ENCODE measurements around the gene KIAA0232. TPM values are rescaled to one million over a fixed set of nuclear protein-coding genes. Genes with fewer than 3 reads are reported as not detected.

Gene KIAA0232
- total and polyA plus RNA-seq, 2 of the 8 experiments (the other 6 are each of a cell fraction or from before 2014, with no cell fraction given): 5.6 to 23.3 TPM

DNA sequence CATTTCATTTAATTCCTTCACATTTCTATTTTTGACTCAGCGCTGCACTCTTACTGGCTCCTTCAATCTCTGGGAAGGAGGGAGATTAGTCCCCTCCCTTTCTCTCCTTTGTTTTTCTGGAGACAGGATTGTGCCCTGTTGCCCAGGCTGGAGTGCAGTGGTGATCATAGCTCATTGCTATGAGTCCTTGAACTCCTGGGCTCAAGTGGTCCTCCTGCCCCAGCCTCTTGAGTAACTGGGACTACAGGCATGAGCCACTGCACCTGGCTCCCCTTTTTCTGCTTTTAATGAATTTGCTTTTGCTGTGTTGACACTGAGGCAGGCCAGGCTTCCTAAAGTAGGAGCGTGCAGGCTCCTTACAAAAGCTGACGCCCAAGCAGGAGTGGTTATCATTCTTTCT, 137.6 kb downstream of the KIAA0232 start (continued):
- no peak for TF ChIP-seq KDM4A (IDR thresholded peaks at IDR 0.05; ENCODE audit: low read depth, low read length, severe bottlenecking)
- no peak for TF ChIP-seq EP300 (IDR thresholded peaks at IDR 0.05; ENCODE audit: borderline replicate concordance in 1 of 2, low read depth in 2 of 2, low read length in 2 of 2)
- TF ChIP-seq TAF1 (IDR thresholded peaks at IDR 0.05; ENCODE audit: low read depth, low read length): no peak
- TF ChIP-seq, protein P1, sequence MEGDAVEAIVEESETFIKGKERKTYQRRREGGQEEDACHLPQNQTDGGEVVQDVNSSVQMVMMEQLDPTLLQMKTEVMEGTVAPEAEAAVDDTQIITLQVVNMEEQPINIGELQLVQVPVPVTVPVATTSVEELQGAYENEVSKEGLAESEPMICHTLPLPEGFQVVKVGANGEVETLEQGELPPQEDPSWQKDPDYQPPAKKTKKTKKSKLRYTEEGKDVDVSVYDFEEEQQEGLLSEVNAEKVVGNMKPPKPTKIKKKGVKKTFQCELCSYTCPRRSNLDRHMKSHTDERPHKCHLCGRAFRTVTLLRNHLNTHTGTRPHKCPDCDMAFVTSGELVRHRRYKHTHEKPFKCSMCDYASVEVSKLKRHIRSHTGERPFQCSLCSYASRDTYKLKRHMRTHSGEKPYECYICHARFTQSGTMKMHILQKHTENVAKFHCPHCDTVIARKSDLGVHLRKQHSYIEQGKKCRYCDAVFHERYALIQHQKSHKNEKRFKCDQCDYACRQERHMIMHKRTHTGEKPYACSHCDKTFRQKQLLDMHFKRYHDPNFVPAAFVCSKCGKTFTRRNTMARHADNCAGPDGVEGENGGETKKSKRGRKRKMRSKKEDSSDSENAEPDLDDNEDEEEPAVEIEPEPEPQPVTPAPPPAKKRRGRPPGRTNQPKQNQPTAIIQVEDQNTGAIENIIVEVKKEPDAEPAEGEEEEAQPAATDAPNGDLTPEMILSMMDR (IDR thresholded peaks at IDR 0.05; ENCODE audit: control extremely low read depth in 1 of 3, insufficient read depth in 1 of 3, low read depth in 1 of 3, low read length in 3 of 3): no peak
- no peak for TF ChIP-seq SIRT6 (IDR thresholded peaks at IDR 0.05; ENCODE audit: low read length)

Data from H1 (cell line).